Stimulated activated CD4-positive, alpha-beta T cell treated with anti-CD3 and anti-CD28 coated beads, Interleukin-12 subunit alpha, Interleukin-12 subunit beta, amount 100 ng/mL, for 48 hours (primary cell): ENCODE results near the gene KLRC3.
"Not testable (repeated sequence)": the region's sequence is repeated elsewhere in the genome, so short reads cannot be mapped to it uniquely, and the experiment has no call there.

Experiments used
- DNase-seq, 3 donors: peaks; one replicate each; pipeline ENCODE4 v3.0.0-alpha.2; 2020; ENCODE audit warnings: low read depth in 2 of 3, low spot score in 1 of 3

KLRC3 gene

GRCh38 chr12:10400829-10401228, 19.6 kb downstream of the KLRC3 start:
- no peak for DNase-seq

- DNase-seq: no peak
Observed at GRCh38 chr12:10398168-10398567, 22.2 kb downstream of the KLRC3 start.

GRCh38 chr12:10397296-10397695, 23.1 kb downstream of the KLRC3 start:
- DNase-seq: no peak

DNA sequence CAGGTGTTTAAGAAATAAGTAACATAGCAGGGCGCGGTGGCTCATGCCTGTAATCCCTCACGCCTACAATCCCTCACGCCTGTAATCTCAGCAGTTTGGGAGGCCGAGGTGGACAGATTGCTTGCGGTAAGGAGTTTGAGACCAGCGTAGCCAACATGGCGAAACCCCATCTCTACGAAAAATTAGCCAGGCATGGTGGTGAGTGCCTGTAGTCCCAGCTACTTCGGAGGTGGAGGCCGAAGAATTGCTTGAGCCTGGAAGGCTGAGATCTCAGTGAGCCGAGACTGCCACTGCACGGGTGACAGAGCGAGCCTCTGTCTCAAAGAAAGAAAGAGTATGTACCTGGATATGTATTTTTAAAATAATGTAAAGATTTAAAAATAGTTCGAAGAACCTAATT, 24.2 kb downstream of the KLRC3 start:
- not testable (repeated sequence) for DNase-seq

DNA sequence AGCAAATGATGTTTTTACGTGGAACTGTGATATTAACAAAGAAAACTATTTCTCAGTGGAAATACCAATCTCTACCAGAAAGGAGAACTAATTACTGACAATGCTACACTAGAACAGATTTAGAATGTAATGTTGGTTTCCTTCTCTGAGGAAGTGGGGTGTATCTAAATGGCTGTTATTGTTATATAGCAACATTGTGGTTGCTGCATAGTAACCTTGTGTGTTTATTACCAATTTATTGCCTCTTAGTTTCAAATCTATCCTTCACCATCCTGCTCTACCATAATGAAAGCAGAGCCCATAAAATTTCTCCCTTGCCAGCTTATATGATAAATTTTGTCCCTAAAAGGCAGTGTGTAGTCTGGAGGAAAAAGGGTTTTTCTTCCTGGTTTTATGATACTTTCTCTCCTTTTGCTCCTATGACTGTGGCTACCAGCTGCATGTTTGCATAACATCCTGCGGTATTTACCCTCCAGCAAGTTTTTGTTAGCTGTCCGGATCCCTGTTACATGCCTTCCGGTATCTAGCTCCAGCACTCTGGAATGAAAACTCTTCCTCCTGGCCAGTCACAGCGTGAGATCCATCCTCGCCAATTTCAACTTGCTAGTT, 24.9 kb downstream of the KLRC3 start:
- DNase-seq: no peak

DNA sequence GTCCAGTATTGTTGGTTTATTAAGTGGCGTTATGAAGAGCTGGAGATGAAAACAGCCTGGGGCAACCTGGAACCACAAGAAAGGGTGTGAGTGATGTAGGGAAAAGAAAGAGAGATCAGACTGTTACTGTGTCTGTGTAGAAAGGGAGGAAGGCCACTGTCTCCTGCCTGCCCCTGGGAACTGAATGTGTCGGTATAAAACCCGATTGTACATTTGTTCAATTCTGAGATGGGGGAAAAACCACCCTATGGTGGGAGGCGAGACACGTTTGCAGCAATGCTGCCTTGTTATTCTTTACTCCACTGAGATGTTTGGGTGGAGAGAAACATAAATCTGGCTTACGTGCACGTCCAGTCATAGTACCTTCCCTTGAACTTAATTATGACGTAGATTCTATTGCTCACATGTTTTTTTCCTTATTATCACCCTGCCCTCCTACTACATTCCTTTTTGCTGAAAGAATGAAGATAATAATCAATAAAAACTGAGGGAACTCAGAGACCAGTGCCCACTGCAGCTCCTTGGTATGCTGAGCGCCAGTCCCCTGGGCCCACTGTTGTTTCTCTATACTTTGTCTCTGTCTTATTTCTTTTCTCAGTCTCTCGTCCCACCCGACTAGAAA, 25.8 kb downstream of the KLRC3 start:
- not testable (repeated sequence) for DNase-seq

GRCh38 chr12:10393291-10393690, 27.1 kb downstream of the KLRC3 start:
- DNase-seq: no peak

- DNase-seq: no peak
Observed at GRCh38 chr12:10392394-10392930, 27.9 kb downstream of the KLRC3 start.

DNA sequence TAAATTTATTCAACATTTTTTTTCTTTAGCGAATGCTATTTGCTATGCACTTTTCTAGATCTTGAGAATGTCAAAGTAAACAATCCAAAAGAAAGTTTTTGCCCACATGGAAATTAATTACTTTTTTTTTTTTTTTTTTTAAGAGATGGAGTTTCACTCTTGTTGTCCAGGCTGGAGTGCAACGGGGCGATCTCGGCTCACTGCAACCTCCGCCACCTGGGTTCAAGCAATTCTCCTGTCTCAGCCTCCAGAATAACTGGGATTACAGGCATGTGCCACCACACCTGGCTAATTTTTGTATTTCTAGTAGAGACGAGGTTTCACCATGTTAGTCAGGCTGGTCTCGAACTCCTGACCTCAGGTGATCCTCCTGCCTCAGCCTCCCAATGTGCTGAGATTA, 29.4 kb downstream of the KLRC3 start:
- not testable (repeated sequence) for DNase-seq

GRCh38 chr12:10389904-10390303, 30.5 kb downstream of the KLRC3 start, which contains the start of gene KLRK1:
KLRK1 (minus strand) TSS chr12:10390041; CDS start chr12:10388810, 1,231 bp downstream.
- DNase-seq: no peak

DNA sequence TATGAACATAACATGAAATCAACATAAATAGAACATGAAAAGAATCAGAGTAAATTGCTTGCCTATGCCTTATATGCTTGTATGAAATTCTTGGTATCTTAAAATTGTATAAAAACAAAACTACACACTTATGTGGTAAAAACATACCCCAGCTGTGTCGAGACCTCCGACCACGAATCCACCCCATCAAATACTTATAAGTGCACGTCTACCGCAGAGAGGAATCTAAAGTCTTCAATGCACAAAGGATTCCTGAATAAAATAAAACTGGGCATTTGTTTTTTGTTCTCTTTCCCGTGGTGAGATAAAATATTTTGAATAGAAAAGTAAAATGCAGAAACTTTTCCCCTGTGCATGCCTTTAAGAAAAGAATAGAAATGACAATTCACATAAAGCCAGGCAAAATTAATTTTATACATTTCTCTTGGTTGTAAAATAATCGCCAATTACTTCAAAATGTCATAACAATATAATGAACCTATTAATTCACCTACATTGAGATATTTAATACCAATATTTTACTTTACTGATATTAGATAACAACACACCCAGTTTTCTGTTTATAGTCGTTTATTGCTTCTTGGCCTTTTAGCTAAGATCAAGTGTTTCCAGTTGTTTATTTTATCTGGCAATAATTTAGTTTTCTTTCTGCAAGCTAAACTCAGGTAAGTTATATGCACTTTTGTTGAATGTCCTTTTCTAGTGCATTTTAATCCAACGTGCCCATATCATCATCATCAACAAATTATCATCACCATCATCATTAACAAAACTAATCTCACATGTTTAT, 31.6 kb downstream of the KLRC3 start:
- no peak for DNase-seq

DNA sequence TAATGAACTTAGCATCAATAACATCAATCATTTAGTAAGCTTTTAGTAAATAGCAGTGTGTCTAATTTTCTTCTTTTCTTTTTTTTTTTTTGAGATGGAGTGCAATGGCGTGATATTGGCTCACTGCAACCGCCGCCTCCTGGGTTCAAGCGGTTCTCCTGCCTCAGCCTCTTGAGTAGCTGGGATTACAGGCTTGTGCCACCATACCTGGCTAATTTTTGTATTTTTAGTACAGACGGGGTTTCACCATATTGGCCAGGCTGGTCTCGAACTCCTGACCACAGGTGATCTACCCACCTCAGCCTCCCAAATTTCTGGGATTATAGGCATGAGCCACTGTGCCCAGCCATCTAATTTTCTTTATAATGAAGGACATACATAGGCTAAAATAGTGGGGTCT, 32.9 kb downstream of the KLRC3 start:
- DNase-seq: not testable (repeated sequence)

DNA sequence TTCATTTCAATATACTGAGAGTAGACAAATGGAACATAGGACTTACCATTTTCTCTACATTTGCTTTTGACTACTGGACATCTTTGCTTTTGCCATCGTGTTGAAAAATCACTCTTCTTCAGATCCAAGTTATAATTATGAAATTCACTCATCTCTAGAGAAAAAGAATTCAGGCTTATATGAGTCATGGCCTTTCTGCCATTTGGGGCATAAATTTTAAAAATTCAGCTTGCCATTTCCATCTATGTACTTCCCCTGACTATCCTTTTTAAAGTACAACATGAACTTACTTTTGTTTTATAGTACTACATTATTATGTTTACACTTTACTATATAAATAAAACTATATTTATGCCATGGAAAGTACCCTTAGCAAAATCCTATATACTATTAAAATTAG, 33.5 kb downstream of the KLRC3 start:
- no peak for DNase-seq

DNA sequence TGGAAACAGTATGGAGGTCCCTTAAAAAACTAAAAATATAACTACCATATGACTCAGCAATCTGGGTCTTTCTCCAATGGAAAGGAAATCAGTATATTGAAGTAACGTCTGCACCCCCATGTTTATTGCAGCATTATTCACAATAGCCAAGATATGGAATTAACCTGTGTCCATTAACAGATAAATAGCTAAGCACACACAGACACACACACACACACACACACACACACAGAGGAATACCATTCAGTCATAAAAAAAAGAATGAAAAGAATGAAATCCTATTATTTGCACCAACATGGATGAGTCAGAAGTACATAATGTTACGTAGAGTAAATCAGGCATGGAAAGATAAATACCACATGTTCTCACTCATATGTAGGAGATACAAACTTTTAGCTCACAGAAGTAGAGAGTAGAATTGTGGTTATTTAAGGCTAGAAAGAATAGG, 35.2 kb downstream of the KLRC3 start:
- no peak for DNase-seq

- DNase-seq: no peak
Observed at GRCh38 chr12:10384191-10384590, 36.2 kb downstream of the KLRC3 start.

- DNase-seq: no peak
Observed at GRCh38 chr12:10381928-10382628, 38.3 kb downstream of the KLRC3 start.

GRCh38 chr12:10378737-10379136, 41.7 kb downstream of the KLRC3 start:
- not testable (repeated sequence) for DNase-seq

DNA sequence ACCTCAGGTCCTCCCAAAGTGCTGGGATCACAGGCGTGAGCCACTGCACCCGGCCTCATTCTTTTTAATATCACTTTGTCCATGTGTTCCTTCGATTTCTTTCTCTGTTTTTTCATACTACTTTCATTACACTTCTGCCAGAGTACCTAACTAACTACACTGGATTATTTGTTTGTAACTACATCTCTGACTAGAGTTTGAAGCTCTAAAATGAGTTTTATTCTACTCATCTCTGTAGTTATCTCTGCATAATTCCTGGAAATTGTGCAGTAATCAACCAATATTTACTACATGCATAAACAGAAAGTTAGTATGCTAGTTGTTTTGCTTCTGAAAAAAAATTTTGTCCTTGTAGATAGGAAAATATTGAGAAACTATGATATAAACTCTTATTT, 45.8 kb downstream of the KLRC3 start:
- DNase-seq: no peak

GRCh38 chr12:10372559-10372958, 47.8 kb downstream of the KLRC3 start:
- no peak for DNase-seq

GRCh38 chr12:10371893-10372535, 48.4 kb downstream of the KLRC3 start:
- not testable (repeated sequence) for DNase-seq
